IMR-90 (cell line): ENCODE results near the gene COA1.

Experiments used
- BHLHE40 ChIP-seq: fragments of 150-350 bp; IDR thresholded peaks from 2 replicates; pipeline ENCODE4 v1.6.1; 2016; ENCODE audit warnings: mild to moderate bottlenecking, low read depth, low read length
- CHD1 ChIP-seq: IDR thresholded peaks from 2 replicates; pipeline ENCODE4 v1.6.1; 2012; ENCODE audit warnings: low read depth, low read length, improper control_type of control experiment
- MAFK ChIP-seq: IDR thresholded peaks from 2 replicates; pipeline ENCODE4 v1.6.1; 2012; ENCODE audit warnings: low read depth, low read length, improper control_type of control experiment
- MXI1 ChIP-seq: IDR thresholded peaks from 2 replicates; pipeline ENCODE4 v1.6.1; 2012; ENCODE audit warnings: low read depth, mild to moderate bottlenecking, low read length, moderate library complexity, borderline replicate concordance
- NFE2L2 ChIP-seq: fragments of 150-350 bp; IDR thresholded peaks from 2 replicates; pipeline ENCODE4 v1.6.1; 2016; ENCODE audit warnings: low read depth, mild to moderate bottlenecking, low read length
- POLR2A ChIP-seq: IDR thresholded peaks from 2 replicates; pipeline ENCODE4 v1.6.1; 2012; ENCODE audit warnings: mild to moderate bottlenecking, low read depth, low read length
- RAD21 ChIP-seq: IDR thresholded peaks from 2 replicates; pipeline ENCODE4 v1.6.1; 2012; ENCODE audit warnings: low read length, improper control_type of control experiment
- RFX5 ChIP-seq: IDR thresholded peaks from 2 replicates; pipeline ENCODE4 v1.8.0; 2012; ENCODE audit warnings: low read depth, mild to moderate bottlenecking, low read length, moderate library complexity
- TF ChIP-seq, protein P1 (sequence below): conservative IDR thresholded peaks from 2 replicates; pipeline ENCODE4 v1.5.1; 2012; ENCODE audit warnings: mild to moderate bottlenecking, low read depth, low read length, improper control_type of control experiment

DNA sequence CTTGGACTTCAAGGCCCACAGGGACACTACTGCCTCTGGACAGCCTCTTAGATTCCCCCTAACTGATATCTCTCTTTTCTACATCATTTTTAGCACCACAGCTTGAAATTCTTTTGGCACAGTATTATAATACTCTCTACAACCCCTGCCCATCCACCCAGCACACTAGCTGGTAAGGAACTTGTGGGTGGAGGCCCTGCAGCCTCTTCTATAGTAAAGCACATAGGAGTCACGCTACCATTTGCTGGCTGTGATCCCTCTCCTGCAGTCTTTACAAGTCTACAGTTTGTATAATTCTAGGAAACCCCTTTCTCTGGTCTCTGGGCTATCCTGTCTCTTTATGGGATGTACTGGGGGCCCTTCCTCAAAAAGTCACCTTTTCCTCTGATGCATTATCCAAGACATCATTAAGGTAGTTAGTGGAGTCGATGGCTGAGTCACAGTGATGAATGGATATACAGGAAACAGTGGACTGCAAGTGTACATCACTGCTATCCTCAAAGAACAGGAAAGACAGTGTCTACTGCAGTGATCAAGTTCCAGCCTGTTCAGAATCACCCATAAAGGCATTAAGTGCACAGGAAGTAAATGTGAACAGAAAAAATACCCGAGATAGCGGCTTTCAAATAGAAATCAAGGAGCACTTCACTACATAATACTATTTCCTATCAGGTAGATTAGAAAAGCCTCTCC, 92.1 kb downstream of the COA1 start:
- no peak for TF ChIP-seq MXI1
- TF ChIP-seq, protein P1, sequence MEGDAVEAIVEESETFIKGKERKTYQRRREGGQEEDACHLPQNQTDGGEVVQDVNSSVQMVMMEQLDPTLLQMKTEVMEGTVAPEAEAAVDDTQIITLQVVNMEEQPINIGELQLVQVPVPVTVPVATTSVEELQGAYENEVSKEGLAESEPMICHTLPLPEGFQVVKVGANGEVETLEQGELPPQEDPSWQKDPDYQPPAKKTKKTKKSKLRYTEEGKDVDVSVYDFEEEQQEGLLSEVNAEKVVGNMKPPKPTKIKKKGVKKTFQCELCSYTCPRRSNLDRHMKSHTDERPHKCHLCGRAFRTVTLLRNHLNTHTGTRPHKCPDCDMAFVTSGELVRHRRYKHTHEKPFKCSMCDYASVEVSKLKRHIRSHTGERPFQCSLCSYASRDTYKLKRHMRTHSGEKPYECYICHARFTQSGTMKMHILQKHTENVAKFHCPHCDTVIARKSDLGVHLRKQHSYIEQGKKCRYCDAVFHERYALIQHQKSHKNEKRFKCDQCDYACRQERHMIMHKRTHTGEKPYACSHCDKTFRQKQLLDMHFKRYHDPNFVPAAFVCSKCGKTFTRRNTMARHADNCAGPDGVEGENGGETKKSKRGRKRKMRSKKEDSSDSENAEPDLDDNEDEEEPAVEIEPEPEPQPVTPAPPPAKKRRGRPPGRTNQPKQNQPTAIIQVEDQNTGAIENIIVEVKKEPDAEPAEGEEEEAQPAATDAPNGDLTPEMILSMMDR: no peak
- TF ChIP-seq RFX5: no peak
- TF ChIP-seq NFE2L2: no peak
- TF ChIP-seq BHLHE40: no peak
- TF ChIP-seq RAD21: no peak
- no peak for TF ChIP-seq MAFK
- 0 out of 2 replicates have a peak, but pooled peaks have one; percentile 16 for TF ChIP-seq POLR2A
- TF ChIP-seq CHD1: no peak
